Endothelial cell of umbilical vein (primary cell): ENCODE measurements around the gene FHIT. TPM values are rescaled to one million over a fixed set of nuclear protein-coding genes. Genes with fewer than 3 reads are reported as not detected.

ENCODE experiments used
- BruUV-seq: library from RNA; stranded (reverse); fragments of 400-500 nt; replicated peaks from 2 replicates; lab custom pipeline; 2021; lab: Mats Ljungman, UMichigan
- CTCF ChIA-PET: fragments of 300-600, 350-600 bp; sonication (Branson Sonifier 250); formaldehyde crosslinking; loops from one replicate; lab custom pipeline; 2021; ENCODE audit warnings: antibody characterized with exemption, inconsistent platforms; lab: Charles Lee
- POLR2A ChIA-PET: fragments of 300-600, 350-600 bp; sonication (Branson Sonifier 250); formaldehyde crosslinking; loops from one replicate; lab custom pipeline; 2021; ENCODE audit warnings: antibody characterized with exemption, inconsistent platforms; lab: Charles Lee
- DNase-seq: peaks from one replicate; pipeline ENCODE4 v3.0.0-alpha.2; 2011; ENCODE audit warnings: low read depth, low spot score
- FAIRE-seq: peaks from 2 replicates; lab custom pipeline; 2011; peaks lifted over from hg19 to GRCh38; lab: Jason Lieb, UNC
- H2AFZ ChIP-seq: 2 replicates; pipeline ENCODE4 v1.6.0; 2012; ENCODE audit warnings: low read depth, low read length, control low read depth, inconsistent platforms
- H3K27ac ChIP-seq: 2 replicates; pipeline ENCODE4 v1.5.1; 2011; ENCODE audit warnings: low read depth, mild to moderate bottlenecking, control low read depth, low read length, moderate library complexity; ENCODE audit not compliant: insufficient read depth
- H3K27me3 ChIP-seq, 2 experiments: 2 replicates each; pipeline versions ENCODE4 v1.6.0 to v1.6.1; 2011; ENCODE audit warnings: low read length in 2 of 2, mixed read lengths in 1 of 2; ENCODE audit not compliant: control insufficient read depth in 2 of 2, insufficient read depth in 2 of 2
- H3K36me3 ChIP-seq, 2 experiments: 2 replicates in 1 of 2; 3 replicates in 1 of 2; pipeline ENCODE4 v1.5.1; 2011; ENCODE audit warnings: low read length in 2 of 2, mild to moderate bottlenecking in 1 of 2, moderate library complexity in 1 of 2; ENCODE audit not compliant: control insufficient read depth in 2 of 2, insufficient read depth in 2 of 2; ENCODE audit errors: extremely low read depth in 1 of 2
- H3K4me1 ChIP-seq: 3 replicates; pipeline ENCODE4 v1.5.1; 2011; ENCODE audit warnings: mild to moderate bottlenecking, low read length; ENCODE audit not compliant: control insufficient read depth, insufficient read depth; ENCODE audit errors: extremely low read depth
- H3K4me2 ChIP-seq: 2 replicates; pipeline ENCODE4 v1.6.1; 2011; ENCODE audit warnings: low read length, control low read depth, mixed read lengths; ENCODE audit not compliant: insufficient read depth
- H3K4me3 ChIP-seq, 3 experiments: fragments of 200-600 bp in 1 of 3; sonication (generic), shearing (Covaris generic) in 1 of 3; replicated peaks in 1 of 3; 2 replicates each; pipeline ENCODE4 v1.5.1; 2011 to 2016; ENCODE audit warnings: control low read depth in 3 of 3, low read length in 3 of 3, mild to moderate bottlenecking in 2 of 3, inconsistent platforms in 1 of 3, low read depth in 1 of 3, moderate library complexity in 1 of 3; ENCODE audit not compliant: insufficient read depth in 1 of 3
- H3K79me2 ChIP-seq: 2 replicates; pipeline ENCODE4 v1.6.0; 2012; ENCODE audit warnings: low read length, inconsistent platforms; ENCODE audit not compliant: control insufficient read depth, insufficient read depth
- H3K9ac ChIP-seq: replicated peaks from 2 replicates; pipeline ENCODE3; 2011; ENCODE audit warnings: low read length, control low read depth; ENCODE audit not compliant: insufficient read depth; ENCODE audit errors: extremely low read depth
- H3K9me1 ChIP-seq: replicated peaks from 3 replicates; pipeline ENCODE4 v1.6.0; 2011; ENCODE audit warnings: mild to moderate bottlenecking, low read length; ENCODE audit not compliant: control insufficient read depth, insufficient read depth; ENCODE audit errors: extremely low read depth
- H3K9me3 ChIP-seq: replicated peaks from 2 replicates; pipeline ENCODE4 v1.5.1; 2012; ENCODE audit warnings: low read length, inconsistent platforms; ENCODE audit not compliant: control insufficient read depth, insufficient read depth
- H4K20me1 ChIP-seq: replicated peaks from 2 replicates; pipeline ENCODE3; 2011; ENCODE audit warnings: mild to moderate bottlenecking, low read length; ENCODE audit not compliant: control insufficient read depth, insufficient read depth; ENCODE audit errors: extremely low read depth
- EZH2 ChIP-seq: IDR thresholded peaks from 2 replicates; pipeline ENCODE4 v1.6.1; 2012; ENCODE audit warnings: borderline replicate concordance, low read depth, mild to moderate bottlenecking, moderate library complexity, low read length, inconsistent platforms; ENCODE audit not compliant: severe bottlenecking
- FOS ChIP-seq: IDR thresholded peaks from 2 replicates; pipeline ENCODE4 v1.6.1; 2011; ENCODE audit warnings: mild to moderate bottlenecking, low read length, moderate library complexity, borderline replicate concordance; ENCODE audit not compliant: insufficient read depth
- GATA2 ChIP-seq: IDR thresholded peaks from 2 replicates; pipeline ENCODE4 v1.7.0; 2011; ENCODE audit warnings: low read depth, mild to moderate bottlenecking, moderate library complexity, mixed read lengths, low read length; ENCODE audit not compliant: insufficient read length, insufficient read depth
- JUN ChIP-seq: IDR thresholded peaks from 2 replicates; pipeline ENCODE4 v1.6.1; 2011; ENCODE audit warnings: borderline replicate concordance, low read depth; ENCODE audit not compliant: insufficient read length, insufficient read depth
- MYC ChIP-seq: IDR thresholded peaks from one replicate; pipeline ENCODE4 v1.6.1; 2011; ENCODE audit warnings: mild to moderate bottlenecking, low read depth, low read length
- POLR2A ChIP-seq: IDR thresholded peaks from 2 replicates; pipeline ENCODE4 v1.6.1; 2012; ENCODE audit warnings: low read depth, mild to moderate bottlenecking, control low read depth, low read length
- POLR2AphosphoS5 ChIP-seq: IDR thresholded peaks from 2 replicates; pipeline ENCODE4 v1.6.1; 2012; ENCODE audit warnings: low read depth, mild to moderate bottlenecking, control low read depth, low read length, moderate library complexity; ENCODE audit not compliant: insufficient read depth
- dilution Hi-C: fragments of 300-500 bp; cut with MboI; formaldehyde crosslinking; loops from one replicate; pipeline ENCODE4 v1.15.0; 2019; ENCODE audit warnings: low sequenced_read_pairs; ENCODE audit not compliant: extremely low pct_ligation_motif_present
- intact Hi-C: fragments of 100-400 bp; cut with micrococcal nuclease; formaldehyde crosslinking; loops from one replicate; pipeline ENCODE4 v1.10.0; 2022
- polyA plus RNA-seq, 4 experiments: library from polyadenylated mRNA; depleted of rRNA in 3 of 4; stranded (reverse) in 3 of 4; unstranded in 1 of 4; fragments of >200 nt; gene quantifications; 2 replicates each; pipeline versions ENCODE4 v1.2.1 to v1.2.3, GENCODE V29; 2011 to 2012; ENCODE audit warnings: missing spikeins in 1 of 4
- total RNA-seq: library from RNA; stranded (reverse); gene quantifications from 2 replicates; pipeline ENCODE4 v1.2.3, GENCODE V29; 2021
- TF ChIP-seq, protein P1 (sequence below): IDR thresholded peaks from 2 replicates; pipeline ENCODE4 v1.6.1; 2011; ENCODE audit not compliant: insufficient read depth, insufficient read length
- TF ChIP-seq, protein P2 (sequence below), 2 donors: IDR thresholded peaks; 1 replicate in 1 of 2; 2 replicates in 1 of 2; pipeline ENCODE4 v1.5.1; 2011; ENCODE audit warnings: low read length in 2 of 2, mild to moderate bottlenecking in 2 of 2, moderate library complexity in 2 of 2, control low read depth in 1 of 2, inconsistent platforms in 1 of 2, low read depth in 1 of 2; ENCODE audit not compliant: insufficient read depth in 1 of 2; ENCODE audit errors: extremely low read depth in 1 of 2

The FHIT gene
- total and polyA plus RNA-seq, 2 donors (not counting 3 experiments of a cell fraction or from before 2014, with no cell fraction given), result 0.47 to 2.2 TPM

DNA sequence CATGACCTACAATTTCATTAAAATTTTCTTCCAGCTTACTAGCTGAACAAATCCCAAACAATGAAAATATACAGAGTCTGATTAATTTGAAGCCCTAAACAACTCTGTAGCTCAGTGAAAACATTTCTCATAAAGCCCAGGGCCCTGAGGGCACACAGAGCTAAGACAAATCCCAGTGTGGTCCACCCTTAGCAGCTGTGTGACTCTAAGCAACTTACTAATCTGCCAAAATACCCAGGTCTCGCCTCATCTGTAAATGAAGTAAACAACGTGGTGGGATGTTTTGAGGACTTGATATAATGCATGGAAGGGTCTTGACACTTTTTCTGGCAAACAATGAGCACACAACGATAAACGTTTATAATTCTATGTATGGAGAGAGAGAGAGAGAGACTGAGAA, 158.4 kb downstream of the FHIT start:
- no peak overlapping the region for H3K4me2 ChIP-seq
- CTCF ChIA-PET, result no interaction called here
- FAIRE-seq, result no peak

More for the DNA sequence above, 158.4 kb downstream of the FHIT start:
- Histone ChIP-seq H3K36me3 (no peaks in the 10 kb centered on the region), H3K79me2 (no peaks in the 10 kb centered on the region), H3K9me3 (no peaks in the 10 kb centered on the region), H3K27ac (no peak overlapping the region), H2AFZ (no peak overlapping the region), H3K4me3 (no peak overlapping the region), H3K9ac (no peak overlapping the region), H3K4me1 (no peaks in the 10 kb centered on the region), H3K9me1 (no peaks in the 10 kb centered on the region), H3K27me3 (no peaks in the 10 kb centered on the region), H4K20me1 (no peaks in the 10 kb centered on the region)
- intact Hi-C loops, result no loop called here
- TF ChIP-seq MYC, result no peak
- TF ChIP-seq, protein P1, sequence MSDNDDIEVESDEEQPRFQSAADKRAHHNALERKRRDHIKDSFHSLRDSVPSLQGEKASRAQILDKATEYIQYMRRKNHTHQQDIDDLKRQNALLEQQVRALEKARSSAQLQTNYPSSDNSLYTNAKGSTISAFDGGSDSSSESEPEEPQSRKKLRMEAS, result no peak
- TF ChIP-seq JUN, result no peak
- TF ChIP-seq, protein P2, sequence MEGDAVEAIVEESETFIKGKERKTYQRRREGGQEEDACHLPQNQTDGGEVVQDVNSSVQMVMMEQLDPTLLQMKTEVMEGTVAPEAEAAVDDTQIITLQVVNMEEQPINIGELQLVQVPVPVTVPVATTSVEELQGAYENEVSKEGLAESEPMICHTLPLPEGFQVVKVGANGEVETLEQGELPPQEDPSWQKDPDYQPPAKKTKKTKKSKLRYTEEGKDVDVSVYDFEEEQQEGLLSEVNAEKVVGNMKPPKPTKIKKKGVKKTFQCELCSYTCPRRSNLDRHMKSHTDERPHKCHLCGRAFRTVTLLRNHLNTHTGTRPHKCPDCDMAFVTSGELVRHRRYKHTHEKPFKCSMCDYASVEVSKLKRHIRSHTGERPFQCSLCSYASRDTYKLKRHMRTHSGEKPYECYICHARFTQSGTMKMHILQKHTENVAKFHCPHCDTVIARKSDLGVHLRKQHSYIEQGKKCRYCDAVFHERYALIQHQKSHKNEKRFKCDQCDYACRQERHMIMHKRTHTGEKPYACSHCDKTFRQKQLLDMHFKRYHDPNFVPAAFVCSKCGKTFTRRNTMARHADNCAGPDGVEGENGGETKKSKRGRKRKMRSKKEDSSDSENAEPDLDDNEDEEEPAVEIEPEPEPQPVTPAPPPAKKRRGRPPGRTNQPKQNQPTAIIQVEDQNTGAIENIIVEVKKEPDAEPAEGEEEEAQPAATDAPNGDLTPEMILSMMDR (IDR thresholded peaks at IDR 0.05; ENCODE audit: extremely low read depth in 1 of 2, insufficient read depth in 1 of 2, low read depth in 1 of 2, low read length in 2 of 2), result no peak
- no peak for TF ChIP-seq POLR2A
- no peak for TF ChIP-seq POLR2AphosphoS5
- TF ChIP-seq EZH2, result no peak
- TF ChIP-seq FOS, result no peak
- no peak for TF ChIP-seq GATA2
- no peak for DNase-seq
- POLR2A ChIA-PET, result no interaction called here
- BruUV-seq, result no TSS peak
- dilution Hi-C loops, result no loop called here
